K562 (cell line): ENCODE data around the gene RABL6. TPM values are rescaled to one million over a fixed set of nuclear protein-coding genes. Genes with fewer than 3 reads are reported as not detected.
A peak's percentile ranks its signal among the peaks of the same experiment; 100 is the strongest.

Experiments used
- ATAC-seq: fragments of 200-7000 bp; cut with Tn5 transposase; 3 replicates; pipeline ENCODE4 v1.9.1; 2020; ENCODE audit warnings: moderate library complexity
- BruUV-seq: library from RNA; stranded (reverse); fragments of 400-500 nt; replicated peaks from 2 replicates; lab custom pipeline; 2021; lab: Mats Ljungman, UMichigan
- CTCF ChIA-PET: fragments of 300-600 bp; formaldehyde crosslinking; extraction: SDS; loops from one replicate; lab custom pipeline; 2021; ENCODE audit warnings: low intra/inter-chr PET ratio; lab: Yijun Ruan, JAX
- POLR2A ChIA-PET: fragments of 300-600, 350-650 bp; sonication (Branson Sonifier 250); formaldehyde crosslinking; extraction: SDS; loops from one replicate; lab custom pipeline; 2021; ENCODE audit warnings: antibody characterized with exemption, inconsistent platforms; lab: Yijun Ruan, JAX
- DNase-seq, 4 experiments: peaks; one replicate each; pipeline versions ENCODE4 v3.0.0 to v3.0.0-alpha.2; 2011 to 2018; ENCODE audit warnings: low spot score in 3 of 4, mixed read lengths in 3 of 4; ENCODE audit errors: extremely low read depth in 1 of 4
- FAIRE-seq: peaks from 2 replicates; lab custom pipeline; 2011; peaks lifted over from hg19 to GRCh38; lab: Jason Lieb, UNC
- H2AFZ ChIP-seq: 2 replicates; pipeline ENCODE4 v1.6.0; 2011; ENCODE audit warnings: low read depth, low read length, control low read depth, inconsistent platforms
- H3K27ac ChIP-seq: fragments of 200-600 bp; 3 replicates; pipeline ENCODE4 v1.8.0; 2011; ENCODE audit warnings: low read depth, mild to moderate bottlenecking, control low read depth, inconsistent platforms, low read length, moderate library complexity, mixed read lengths; ENCODE audit errors: extremely low read depth
- H3K27me3 ChIP-seq, 2 experiments: fragments of 300-600 bp in 1 of 2; 2 replicates in 1 of 2; 3 replicates in 1 of 2; pipeline versions ENCODE4 v1.6.0 to v1.8.0; 2011; ENCODE audit warnings: inconsistent platforms in 2 of 2, low read length in 2 of 2, mild to moderate bottlenecking in 1 of 2, mixed read lengths in 1 of 2, moderate library complexity in 1 of 2; ENCODE audit not compliant: control insufficient read depth in 2 of 2, insufficient read depth in 2 of 2
- H3K36me3 ChIP-seq: fragments of 300-600 bp; 3 replicates; pipeline ENCODE4 v1.8.0; 2011; ENCODE audit warnings: mild to moderate bottlenecking, low read length, inconsistent platforms; ENCODE audit not compliant: control insufficient read depth, insufficient read depth
- H3K4me1 ChIP-seq, 2 experiments: fragments of 200-600 bp in 1 of 2; replicated peaks in 1 of 2; 2 replicates in 1 of 2; 3 replicates in 1 of 2; pipeline versions ENCODE4 v1.5.1 to v1.8.0; 2011; ENCODE audit warnings: inconsistent platforms in 2 of 2, low read length in 2 of 2, mild to moderate bottlenecking in 1 of 2, mixed read lengths in 1 of 2, moderate library complexity in 1 of 2; ENCODE audit not compliant: control insufficient read depth in 2 of 2, insufficient read depth in 2 of 2
- H3K4me2 ChIP-seq: 2 replicates; pipeline ENCODE4 v1.6.1; 2011; ENCODE audit warnings: low read length, control low read depth, inconsistent platforms, mixed read lengths; ENCODE audit not compliant: insufficient read depth
- H3K4me3 ChIP-seq: fragments of 200-600 bp; sonication (generic), shearing (Covaris generic); 2 replicates; pipeline ENCODE4 v1.5.1; 2016; ENCODE audit warnings: control low read depth, inconsistent platforms
- H3K79me2 ChIP-seq: fragments of 200-600 bp; 3 replicates; pipeline ENCODE4 v1.8.0; 2011; ENCODE audit warnings: low read length, inconsistent platforms; ENCODE audit not compliant: control insufficient read depth, insufficient read depth
- H3K9ac ChIP-seq, 2 experiments: 2 replicates each; pipeline versions ENCODE4 v1.6.0 to v1.6.1; 2011; ENCODE audit warnings: low read depth in 2 of 2, low read length in 2 of 2, control low read depth in 1 of 2, inconsistent platforms in 1 of 2, mild to moderate bottlenecking in 1 of 2, mixed read lengths in 1 of 2; ENCODE audit not compliant: insufficient read depth in 1 of 2
- H3K9me1 ChIP-seq: one replicate; pipeline ENCODE4 v1.6.0; 2011; ENCODE audit warnings: inconsistent platforms, mild to moderate bottlenecking, low read length, moderate library complexity; ENCODE audit not compliant: control insufficient read depth, insufficient read depth
- H3K9me3 ChIP-seq: replicated peaks from 2 replicates; pipeline ENCODE4 v1.5.1; 2011; ENCODE audit warnings: low read depth, low read length, inconsistent platforms; ENCODE audit not compliant: control insufficient read depth, insufficient read depth
- H4K20me1 ChIP-seq: replicated peaks from 2 replicates; pipeline ENCODE4 v1.6.1; 2011; ENCODE audit warnings: low read length, inconsistent platforms, mixed read lengths; ENCODE audit not compliant: control insufficient read depth, insufficient read depth
- KLF13 ChIP-seq: fragments of 450-650 bp; IDR thresholded peaks from 2 replicates; pipeline ENCODE4 v1.6.1; 2016; ENCODE audit warnings: missing genetic modification characterization, low read depth, mild to moderate bottlenecking, missing compliant biosample characterization, moderate library complexity, borderline replicate concordance
- POLR2G ChIP-seq: fragments of 200-400 bp; formaldehyde crosslinking; IDR thresholded peaks from 2 replicates; pipeline ENCODE4 v1.6.1; 2017; ENCODE audit warnings: low read depth, mild to moderate bottlenecking, antibody characterized with exemption, low read length, moderate library complexity
- RBFOX2 ChIP-seq: fragments of 200-400 bp; formaldehyde crosslinking; IDR thresholded peaks from 2 replicates; pipeline ENCODE4 v1.6.1; 2017; ENCODE audit warnings: low read depth, mild to moderate bottlenecking, low read length, moderate library complexity
- ZBTB7A ChIP-seq: IDR thresholded peaks from 2 replicates; pipeline ENCODE4 v1.6.1; 2011; ENCODE audit warnings: low read depth, mild to moderate bottlenecking, low read length, moderate library complexity, borderline replicate concordance; ENCODE audit not compliant: control insufficient read depth
- ZNF444 ChIP-seq: fragments of 250-450 bp; sonication (Bioruptor Pico); IDR thresholded peaks from 2 replicates; pipeline ENCODE4 v1.4.0; 2020; ENCODE audit warnings: mild to moderate bottlenecking, moderate library complexity
- ZNF696 ChIP-seq: fragments of 250-450 bp; sonication (Bioruptor Pico); conservative IDR thresholded peaks from 2 replicates; pipeline ENCODE4 v1.4.0; 2020; ENCODE audit warnings: mild to moderate bottlenecking, moderate library complexity
- WGBS: fragments of 100-300 bp; shearing (Covaris generic); methylation state at CpG from one replicate; pipeline ENCODE4 v1.1.6; 2016; ENCODE audit warnings: low coverage, mixed read lengths; ENCODE audit not compliant: insufficient coverage; ENCODE audit errors: missing lambda C conversion rate; 5-methylcytosine and 5-hydroxymethylcytosine counted together
- in situ Hi-C: fragments of 300-500 bp; cut with MboI; formaldehyde crosslinking; loops from 4 replicates; pipeline ENCODE4 v1.15.0; 2018; ENCODE audit warnings: inconsistent platforms, mixed read lengths
- intact Hi-C: fragments of 100-400 bp; cut with micrococcal nuclease; formaldehyde crosslinking; loops from 2 replicates; pipeline ENCODE4 v1.14.2; 2022
- polyA plus RNA-seq, 8 experiments: library from polyadenylated mRNA; depleted of rRNA in 4 of 8; stranded (reverse) in 5 of 8; unstranded in 3 of 8; fragments of >200 nt; fragmentation: Nextera tagmentation in 2 of 8; fragmentation: Illumina TruSeq in 1 of 8; extraction: Ambion mirVana in 2 of 8; extraction: Trizol in 1 of 8; gene quantifications; 2 replicates each; pipeline versions ENCODE4 v1.2.1 to v1.2.3, GENCODE V29; 2011 to 2014; ENCODE audit warnings: inconsistent platforms in 1 of 8, missing spikeins in 1 of 8
- total RNA-seq, 7 experiments: library from RNA; depleted of rRNA in 6 of 7; stranded (reverse); fragments of >200 nt in 6 of 7; fragmentation: Illumina TruSeq in 2 of 7; extraction: Trizol in 2 of 7; gene quantifications; 2 replicates each; pipeline versions ENCODE4 v1.2.1 to v1.2.3, GENCODE V29; 2011 to 2021; ENCODE audit warnings: low replicate concordance in 1 of 7
- TF ChIP-seq, protein P1 (sequence below): sonication (generic); formaldehyde crosslinking; IDR thresholded peaks from 2 replicates; pipeline ENCODE4 v1.8.0; 2022; ENCODE audit warnings: missing genetic modification reagents, mild to moderate bottlenecking, borderline replicate concordance

Gene RABL6
- total and polyA plus RNA-seq, 9 of the 15 experiments (the other 6 are each of a cell fraction or from before 2014, with no cell fraction given), result 5.6 to 181 (median 84.5) TPM

GRCh38 chr9:136853596-136854112 lies 45.9 kb downstream of the RABL6 start:
- H3K9me3 ChIP-seq, result no peaks in the 10 kb centered on the region
- H4K20me1 ChIP-seq, result 0 out of 2 replicates have a peak, but pooled peaks cover 7% of the 10 kb centered on the region
- ChIA-PET POLR2A (interaction anchor here (0.6 kb wide), 1 partner anchor 103 kb away, joined by 3 read pairs; no protein-coding TSS in a partner anchor), CTCF (no interaction called here)
- H3K79me2 ChIP-seq, result peaks cover 15% of the 10 kb centered on the region
- ATAC-seq, result no peak
- in situ Hi-C loops (no loop called here), intact Hi-C loops (no loop called here)
- 0 out of 4 replicates have a peak overlapping the region, but pooled peaks of 1 of the 2 experiments have one; percentile 26 for H3K9ac ChIP-seq
- no peak overlapping the region for H3K27ac ChIP-seq
- H3K4me2 ChIP-seq, result no peak overlapping the region
- no peaks in the 10 kb centered on the region for H3K9me1 ChIP-seq
- no peaks in the 10 kb centered on the region for H3K27me3 ChIP-seq
- 88% methylated on average over 8 of the region's 18 CpGs for WGBS
- H3K4me1 ChIP-seq, result peaks cover 9 to 89% of the 10 kb centered on the region in 2 experiments; a peak in 4 of 5 replicates
- BruUV-seq, result no TSS peak
- FAIRE-seq, result no peak
- TF ChIP-seq KLF13 (no peak), ZNF696 (CRISPR knock-in tag) (no peak)
- TF ChIP-seq, all 486 proteins: peak for 0
- Histone ChIP-seq H3K4me3 (no peak overlapping the region), H2AFZ (no peak overlapping the region), H3K36me3 (peaks cover 35% of the 10 kb centered on the region; the same call in 1 of the 3 replicates)
- no peak for DNase-seq

GRCh38 chr9:136854113-136854841 lies 46.5 kb downstream of the RABL6 start:
- H2AFZ ChIP-seq, result no peak overlapping the region
- no peaks in the 10 kb centered on the region for H3K9me3 ChIP-seq
- H3K4me2 ChIP-seq, result no peak overlapping the region
- in situ Hi-C loops (no loop called here), intact Hi-C loops (no loop called here)
- H3K27ac ChIP-seq, result no peak overlapping the region
- CTCF ChIA-PET, result no interaction called here
- no peaks in the 10 kb centered on the region for H3K27me3 ChIP-seq
- 0 out of 2 replicates have a peak, but pooled peaks cover 7% of the 10 kb centered on the region for H4K20me1 ChIP-seq
- 80% methylated on average over 22 of the region's 30 CpGs for WGBS
- H3K79me2 ChIP-seq, result peaks cover 15% of the 10 kb centered on the region
- DNase-seq, result no peak
- no peak overlapping the region for H3K4me3 ChIP-seq
- BruUV-seq, result no TSS peak
- H3K36me3 ChIP-seq, result peaks cover 38% of the 10 kb centered on the region; the same call in 1 of the 3 replicates
- FAIRE-seq, result no peak
- H3K9me1 ChIP-seq, result no peaks in the 10 kb centered on the region
- ATAC-seq, result no peak
- H3K9ac ChIP-seq, result peak overlapping the region in 1 of 2 experiments; percentile 35; a peak in 2 of 4 replicates
- POLR2A ChIA-PET, result interaction anchor here (0.6 kb wide), 1 partner anchor 102 kb away, joined by 3 read pairs; no protein-coding TSS in a partner anchor
- peaks cover 9 to 96% of the 10 kb centered on the region in 2 experiments; a peak in 4 of 5 replicates for H3K4me1 ChIP-seq
- TF ChIP-seq, protein P1, sequence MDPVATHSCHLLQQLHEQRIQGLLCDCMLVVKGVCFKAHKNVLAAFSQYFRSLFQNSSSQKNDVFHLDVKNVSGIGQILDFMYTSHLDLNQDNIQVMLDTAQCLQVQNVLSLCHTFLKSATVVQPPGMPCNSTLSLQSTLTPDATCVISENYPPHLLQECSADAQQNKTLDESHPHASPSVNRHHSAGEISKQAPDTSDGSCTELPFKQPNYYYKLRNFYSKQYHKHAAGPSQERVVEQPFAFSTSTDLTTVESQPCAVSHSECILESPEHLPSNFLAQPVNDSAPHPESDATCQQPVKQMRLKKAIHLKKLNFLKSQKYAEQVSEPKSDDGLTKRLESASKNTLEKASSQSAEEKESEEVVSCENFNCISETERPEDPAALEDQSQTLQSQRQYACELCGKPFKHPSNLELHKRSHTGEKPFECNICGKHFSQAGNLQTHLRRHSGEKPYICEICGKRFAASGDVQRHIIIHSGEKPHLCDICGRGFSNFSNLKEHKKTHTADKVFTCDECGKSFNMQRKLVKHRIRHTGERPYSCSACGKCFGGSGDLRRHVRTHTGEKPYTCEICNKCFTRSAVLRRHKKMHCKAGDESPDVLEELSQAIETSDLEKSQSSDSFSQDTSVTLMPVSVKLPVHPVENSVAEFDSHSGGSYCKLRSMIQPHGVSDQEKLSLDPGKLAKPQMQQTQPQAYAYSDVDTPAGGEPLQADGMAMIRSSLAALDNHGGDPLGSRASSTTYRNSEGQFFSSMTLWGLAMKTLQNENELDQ (CRISPR knock-in tag), result no peak
- TF ChIP-seq ZNF444, result no peak
- TF ChIP-seq ZBTB7A, result 0 out of 2 replicates have a peak, but pooled peaks have one; percentile 6
- TF ChIP-seq POLR2G, result peak; percentile 70; the same call in 1 of the 2 replicates
- 0 out of 2 replicates have a peak, but pooled peaks have one; percentile 52 for TF ChIP-seq RBFOX2
